HG02798 (cell line): ENCODE data around the gene SDR42E2.
"Not testable (repeated sequence)": the region's sequence is repeated elsewhere in the genome, so short reads cannot be mapped to it uniquely, and the experiment has no call there.

Experiments used
- ATAC-seq: cut with Tn5 transposase; IDR thresholded peaks from one replicate; pipeline ENCODE4 v1.9.1; 2021; ENCODE audit warnings: mild to moderate bottlenecking; ENCODE audit not compliant: unreplicated experiment, poor library complexity

Gene SDR42E2

DNA sequence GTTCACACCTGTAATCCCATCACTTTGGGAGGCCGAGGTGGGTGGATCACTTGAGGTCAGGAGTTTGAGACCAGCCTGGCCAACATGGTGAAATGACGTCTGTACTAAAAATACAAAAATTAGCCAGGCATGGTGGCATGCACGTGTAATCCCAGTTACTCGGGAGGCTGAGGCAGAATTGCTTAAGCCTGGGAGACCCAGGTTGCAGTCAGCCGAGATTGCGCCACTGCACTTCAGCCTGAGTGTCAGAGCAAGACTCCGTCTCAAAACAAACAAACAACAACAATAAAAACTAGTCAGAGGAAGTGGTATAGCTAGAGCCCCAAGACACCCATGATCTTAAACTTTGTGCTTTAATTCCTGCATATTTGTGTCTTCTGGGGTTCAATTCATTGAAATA lies 9.2 kb upstream of the SDR42E2 start:
- ATAC-seq: not testable (repeated sequence)

- no peak for ATAC-seq
Measured at GRCh38 chr16:22161401-22161800, 905 bp upstream of the SDR42E2 start.

GRCh38 chr16:22162656-22163009 lies 327 bp downstream of the SDR42E2 start:
- ATAC-seq: no peak

GRCh38 chr16:22163806-22164205 lies 1.5 kb downstream of the SDR42E2 start:
- no peak for ATAC-seq

DNA sequence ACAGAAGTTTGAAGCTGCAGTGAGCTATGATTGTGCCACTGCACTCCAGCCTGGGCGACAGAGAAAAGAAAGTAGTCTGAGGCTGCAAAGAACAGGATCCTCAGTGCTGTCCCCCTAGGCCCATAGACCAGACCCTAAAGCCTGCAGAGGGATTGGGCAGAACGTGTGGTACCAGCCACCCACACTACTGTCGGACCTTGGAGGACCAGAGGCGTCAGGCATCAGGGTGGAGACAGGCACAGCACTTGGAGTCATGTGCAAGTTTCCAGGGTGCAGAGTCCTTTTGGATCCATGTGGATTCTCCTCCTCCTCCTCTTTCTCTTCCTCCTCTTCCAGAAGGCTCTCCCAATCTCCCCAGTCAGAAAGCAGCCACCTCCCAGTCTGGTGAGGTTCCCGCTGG lies 2.2 kb downstream of the SDR42E2 start:
- no peak for ATAC-seq

- ATAC-seq: no peak
Measured at GRCh38 chr16:22165508-22166285, 3.4 kb downstream of the SDR42E2 start.

DNA sequence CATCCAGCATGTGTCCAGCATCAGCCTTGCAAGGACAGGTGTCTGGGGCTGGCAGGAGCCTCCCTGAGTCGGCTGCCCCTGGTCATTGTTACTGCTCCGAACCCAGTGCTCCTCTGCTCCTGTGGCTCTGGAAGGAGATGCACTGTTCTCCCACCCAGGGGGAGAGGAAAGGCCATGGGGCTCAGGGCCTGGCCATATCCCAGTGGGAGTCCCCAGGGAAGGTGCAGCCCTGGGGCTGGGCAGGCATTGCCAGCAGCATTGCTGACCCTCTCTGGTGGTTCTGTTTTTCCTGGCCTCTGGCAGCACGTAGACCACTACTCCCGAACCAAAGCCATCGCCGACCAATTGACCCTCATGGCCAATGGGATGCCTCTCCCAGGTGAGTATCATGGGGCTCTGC lies 9.6 kb downstream of the SDR42E2 start:
- no peak for ATAC-seq

DNA sequence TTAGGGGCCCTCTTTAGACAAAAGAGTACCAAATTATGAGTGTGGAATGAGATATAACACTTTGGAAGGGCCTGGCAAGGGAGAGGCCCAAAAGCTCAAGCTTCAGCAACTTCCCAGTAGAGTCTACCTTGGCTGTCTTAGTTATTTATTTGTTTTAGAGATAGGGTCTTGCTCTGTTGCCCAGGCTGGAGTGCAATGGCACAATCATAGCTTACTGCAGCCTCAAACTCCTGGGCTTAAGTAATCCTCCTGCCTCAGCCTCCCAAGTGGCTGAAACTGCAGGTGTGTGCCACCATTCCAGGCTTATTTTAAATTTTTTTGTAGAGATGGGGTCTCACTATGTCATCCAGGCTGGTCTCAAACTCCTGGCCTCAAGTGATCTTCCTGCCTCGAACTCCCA lies 10.3 kb downstream of the SDR42E2 start:
- ATAC-seq: not testable (repeated sequence)

DNA sequence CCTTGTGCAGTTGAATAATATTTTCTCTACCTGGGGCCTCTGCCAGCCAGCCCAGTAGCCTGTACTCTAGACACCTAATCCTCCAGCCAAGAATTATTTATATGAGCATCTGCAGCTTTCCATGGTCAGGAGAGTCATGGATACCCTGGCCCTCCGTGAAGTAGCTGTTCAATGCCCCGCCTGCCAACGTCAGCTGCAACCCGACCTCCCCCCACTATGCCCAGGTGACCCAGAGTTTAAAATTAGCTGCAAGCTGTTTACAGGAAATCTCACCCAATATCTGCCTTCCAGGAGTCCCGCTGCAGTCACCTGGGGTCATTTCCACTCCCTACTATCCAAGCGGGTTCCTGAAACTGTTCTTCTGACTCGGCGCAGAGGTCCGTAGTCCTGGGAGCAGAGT lies 12.3 kb downstream of the SDR42E2 start:
- ATAC-seq: no peak

DNA sequence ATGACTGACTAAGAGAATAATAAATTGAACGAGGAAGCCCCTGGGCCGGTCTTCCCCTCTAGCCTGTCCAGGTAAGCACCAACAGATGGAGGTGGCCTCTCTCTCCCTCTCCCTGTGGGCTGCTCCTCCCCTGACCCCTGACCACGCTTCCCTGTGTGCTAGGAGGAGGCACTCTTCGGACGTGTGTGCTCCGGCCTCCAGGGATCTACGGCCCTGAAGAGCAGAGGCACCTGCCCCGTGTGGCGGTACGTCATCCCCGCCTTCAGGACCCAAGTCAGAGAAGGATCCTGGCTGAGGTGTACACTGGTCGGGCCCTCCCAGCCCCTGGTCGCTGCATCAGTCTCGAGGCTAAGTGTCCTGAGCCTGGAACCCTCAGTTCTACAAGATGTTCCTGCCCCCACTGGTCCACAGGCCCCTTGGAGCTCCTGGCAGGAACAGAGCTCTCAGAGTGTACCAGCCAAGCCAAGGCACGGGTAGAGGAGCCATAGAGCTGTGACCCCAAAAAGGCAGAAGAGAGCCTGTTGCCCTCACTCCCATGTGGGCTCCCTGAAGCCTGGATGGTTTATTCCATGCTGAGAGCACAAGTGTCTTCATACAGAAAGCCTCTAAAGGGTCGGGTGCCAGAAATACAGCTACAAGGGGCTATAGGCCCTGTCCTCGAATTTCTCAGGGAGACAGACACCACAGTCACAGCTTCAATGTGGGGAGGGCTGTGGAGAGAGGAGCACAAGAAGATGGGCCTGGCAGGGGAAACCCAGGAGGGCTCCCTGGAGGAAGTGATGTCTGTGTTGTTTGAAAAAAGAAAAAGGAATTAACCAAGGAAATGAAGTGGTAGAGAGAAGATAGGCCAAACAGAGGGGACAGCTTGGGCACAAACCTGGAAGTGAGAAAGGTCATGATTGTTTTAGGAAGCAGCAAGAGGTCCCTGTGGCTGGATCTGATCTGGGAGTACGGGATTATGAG lies 15.9 kb downstream of the SDR42E2 start:
- no peak for ATAC-seq

DNA sequence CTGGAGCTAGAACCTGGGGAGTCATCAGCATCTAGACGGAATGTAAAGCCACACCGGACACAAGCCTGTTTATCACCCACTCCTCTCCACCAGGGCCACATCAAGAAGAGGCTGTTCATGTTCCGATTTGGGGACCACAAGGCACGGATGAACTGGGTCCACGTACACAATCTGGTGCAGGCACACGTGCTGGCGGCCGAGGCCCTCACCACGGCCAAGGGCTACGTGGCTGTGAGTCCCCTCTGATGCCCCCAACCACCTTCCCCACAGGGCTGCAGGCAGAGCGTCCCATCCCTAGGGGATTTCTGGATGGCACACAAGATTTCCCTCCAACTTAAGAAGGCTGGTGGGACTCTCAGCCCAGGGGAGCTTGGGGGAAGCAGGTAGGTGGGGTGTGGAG lies 19.1 kb downstream of the SDR42E2 start:
- ATAC-seq: no peak

GRCh38 chr16:22181843-22182242 lies 19.5 kb downstream of the SDR42E2 start:
- ATAC-seq: no peak

DNA sequence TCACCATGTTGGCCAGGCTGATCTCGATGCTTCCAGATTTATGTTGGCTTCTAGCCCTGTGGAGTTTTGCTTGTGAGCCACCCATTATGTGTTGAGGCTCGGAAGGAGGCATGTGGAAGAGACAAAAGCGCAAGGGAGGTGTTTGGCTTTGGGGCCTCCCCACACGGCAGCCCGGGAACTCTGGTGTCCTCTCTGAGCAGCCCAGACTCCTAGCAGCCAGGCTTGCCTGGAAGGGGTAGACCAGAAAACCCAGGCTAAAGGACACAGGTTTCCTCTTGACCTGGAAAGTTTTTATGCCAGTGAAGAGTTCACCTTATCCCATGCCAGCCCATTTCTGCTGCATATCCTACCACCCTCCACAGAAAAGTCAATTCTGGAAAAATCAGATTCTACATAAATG lies 21.0 kb downstream of the SDR42E2 start:
- no peak for ATAC-seq

DNA sequence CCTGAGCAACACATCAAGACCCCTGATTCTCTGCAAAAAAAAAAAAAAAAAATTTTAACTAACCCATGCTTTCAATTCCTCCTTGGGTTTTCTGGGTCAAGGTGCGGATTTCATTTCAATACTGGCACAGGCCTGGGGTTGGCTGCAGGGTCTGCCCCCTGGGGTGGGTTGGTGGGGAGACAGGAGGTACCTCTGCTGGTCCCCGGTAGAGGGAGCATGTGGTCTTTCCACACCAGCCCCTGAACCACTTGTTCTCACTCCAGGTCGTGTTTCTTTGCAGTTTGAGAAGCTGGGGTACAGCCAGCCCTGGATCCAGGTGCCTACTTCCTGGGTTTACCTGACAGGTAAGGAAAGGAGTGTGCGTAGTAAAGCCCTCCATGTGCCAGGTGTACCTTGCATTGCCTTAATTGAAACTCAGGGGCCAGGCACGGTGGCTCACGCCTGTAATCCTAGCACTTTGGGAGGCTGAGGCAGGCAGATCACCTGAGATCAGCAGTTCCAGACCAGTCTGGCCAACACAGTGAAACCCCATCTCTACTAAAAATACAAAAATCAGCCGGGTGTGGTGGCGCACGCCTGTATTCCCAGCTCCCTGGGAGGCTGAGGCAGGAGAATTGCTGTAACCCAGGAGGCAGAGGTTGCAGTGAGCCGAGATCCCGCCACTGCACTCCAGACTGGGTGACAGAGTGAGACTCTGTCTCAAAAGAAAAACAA lies 21.8 kb downstream of the SDR42E2 start:
- ATAC-seq: no peak

DNA sequence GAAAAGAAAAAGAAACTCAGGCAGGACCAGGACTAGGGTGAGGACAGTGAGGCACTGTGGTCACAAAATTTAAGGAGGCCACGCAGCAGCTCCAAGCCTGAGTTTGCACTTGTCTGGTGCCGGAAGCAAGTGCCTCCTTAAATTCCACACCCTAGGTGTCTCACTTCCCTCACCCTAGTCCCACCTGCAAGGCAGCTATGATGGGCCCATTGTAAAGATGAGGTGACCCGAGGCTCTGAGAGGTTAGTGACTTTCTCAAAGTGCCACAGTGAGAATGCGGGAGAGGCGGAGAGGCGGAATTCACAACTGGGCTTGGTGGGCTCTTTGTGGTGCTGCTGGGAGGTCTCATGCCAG lies 22.3 kb downstream of the SDR42E2 start:
- ATAC-seq: no peak

DNA sequence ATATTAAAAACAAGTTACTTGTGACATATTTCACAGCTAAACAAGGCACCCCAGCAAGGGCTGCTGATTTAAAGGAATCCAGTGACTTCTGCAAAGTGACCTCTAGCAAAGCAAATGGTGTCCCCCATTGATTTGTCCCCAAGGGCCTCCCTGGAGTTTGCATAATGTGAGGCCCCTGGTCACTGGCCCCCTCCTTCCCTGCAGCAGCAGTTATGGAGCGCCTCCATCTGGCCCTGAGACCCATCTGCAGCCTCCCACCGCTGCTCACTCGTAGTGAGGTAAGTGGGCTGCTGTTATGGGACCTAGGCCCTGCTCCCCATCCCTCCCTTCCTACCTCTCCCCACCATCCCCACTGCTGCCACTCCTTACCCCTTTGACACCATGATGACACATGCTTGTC lies 24.2 kb downstream of the SDR42E2 start:
- ATAC-seq: no peak

- no peak for ATAC-seq
Measured at GRCh38 chr16:22188267-22188594, 25.9 kb downstream of the SDR42E2 start.

GRCh38 chr16:22188595-22189442 lies 26.5 kb downstream of the SDR42E2 start:
- ATAC-seq: no peak

GRCh38 chr16:22189473-22190080 lies 27.3 kb downstream of the SDR42E2 start:
- no peak for ATAC-seq
